ENCODE data around the gene CCSER1.

GRCh38 chr4:90580326-90580725, 453.1 kb downstream of the CCSER1 start:
- TF ChIP-seq CTCF (conservative IDR thresholded peaks at IDR 0.05; ENCODE audit: low read length) (no peak), EZH2phosphoT487 (IDR thresholded peaks at IDR 0.05; ENCODE audit: borderline replicate concordance, low read depth, low read length) (no peak)
